NT2/D1 (cell line): ENCODE results near the gene KCNK18.

Experiments used
- SUZ12 ChIP-seq: IDR thresholded peaks from 2 replicates; pipeline ENCODE4 v1.6.1; 2011; ENCODE audit not compliant: insufficient read length, insufficient read depth; ENCODE audit errors: extremely low read depth
- YY1 ChIP-seq: IDR thresholded peaks from 2 replicates; pipeline ENCODE4 v1.6.1; 2011; ENCODE audit not compliant: insufficient read length, insufficient read depth
- ZNF274 ChIP-seq: IDR thresholded peaks from 2 replicates; pipeline ENCODE4 v1.6.1; 2011; ENCODE audit warnings: mild to moderate bottlenecking, low read depth, low read length

DNA sequence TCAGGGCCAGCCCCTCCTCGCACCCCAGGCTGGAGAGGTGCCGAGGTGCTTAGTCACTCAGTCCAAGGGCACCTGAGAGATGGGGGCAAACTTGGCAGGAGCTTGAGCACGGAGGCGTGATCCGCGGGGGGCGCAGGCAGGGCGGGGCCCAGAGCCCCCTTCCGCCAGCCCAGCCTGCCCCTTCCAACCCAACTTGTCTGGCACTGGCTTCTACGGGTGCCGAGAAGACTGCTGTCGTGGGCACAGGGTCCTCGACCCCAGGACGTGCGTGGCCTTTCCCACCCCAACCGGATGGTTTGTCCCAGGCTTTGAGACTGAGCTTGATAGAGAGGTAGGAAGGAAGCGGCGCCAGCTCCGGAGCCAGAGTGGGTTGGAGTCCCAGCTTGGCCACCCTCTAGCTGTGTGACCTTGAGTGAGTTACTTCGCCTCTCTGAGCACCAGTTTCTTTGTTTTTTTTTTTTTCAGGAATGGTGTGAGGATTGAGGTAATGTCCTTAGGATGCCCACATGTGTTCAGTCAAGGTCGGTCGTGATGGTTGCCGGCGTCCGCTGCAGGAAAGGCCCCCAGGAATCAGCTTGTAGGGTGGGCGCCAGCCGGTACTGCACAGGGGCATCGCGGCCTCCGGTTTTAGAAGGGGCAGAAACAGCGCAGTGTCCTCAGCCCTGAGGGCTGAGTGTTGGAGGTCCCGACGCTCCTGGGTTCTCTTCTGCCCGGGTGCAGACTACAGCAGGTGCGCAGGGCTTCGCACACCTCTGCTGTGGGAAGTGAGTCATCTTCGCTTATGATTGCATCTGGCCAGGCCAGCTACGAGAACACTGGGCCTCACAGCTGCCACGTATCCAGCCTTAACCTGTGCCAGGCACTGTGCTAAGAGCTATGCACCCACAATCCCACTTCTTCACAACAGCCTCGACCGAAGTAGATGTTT lies 30.6 kb upstream of the KCNK18 start:
- TF ChIP-seq ZNF274 (no peak), YY1 (no peak), SUZ12 (no peak)
